ENCODE data around the gene FNDC5. TPM values are rescaled to one million over a fixed set of nuclear protein-coding genes. Genes with fewer than 3 reads are reported as not detected.
A peak's percentile ranks its signal among the peaks of the same experiment; 100 is the strongest.

FNDC5 gene
- total RNA-seq, 3 donors from 2014 or later: 0.38 to 0.51 (median 0.41) TPM

DNA sequence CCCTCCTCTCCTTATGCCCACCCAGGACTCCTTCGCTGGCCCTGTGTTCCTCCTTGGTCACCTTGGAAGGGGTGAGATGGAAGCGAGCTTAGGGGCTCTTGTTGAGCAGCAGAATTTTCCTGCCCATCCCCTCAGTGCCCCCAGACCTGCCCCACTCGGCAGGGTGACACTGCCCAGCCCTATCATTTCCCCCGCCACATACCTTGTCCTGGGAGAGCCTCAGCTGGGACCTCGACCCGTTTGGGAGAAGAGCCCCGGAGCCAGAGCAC lies 1.4 kb upstream of the FNDC5 start:
- no peak for ATAC-seq
- H3K4me3 ChIP-seq: no peak overlapping the region
- DNase-seq: no peak
- TF ChIP-seq, protein P1, sequence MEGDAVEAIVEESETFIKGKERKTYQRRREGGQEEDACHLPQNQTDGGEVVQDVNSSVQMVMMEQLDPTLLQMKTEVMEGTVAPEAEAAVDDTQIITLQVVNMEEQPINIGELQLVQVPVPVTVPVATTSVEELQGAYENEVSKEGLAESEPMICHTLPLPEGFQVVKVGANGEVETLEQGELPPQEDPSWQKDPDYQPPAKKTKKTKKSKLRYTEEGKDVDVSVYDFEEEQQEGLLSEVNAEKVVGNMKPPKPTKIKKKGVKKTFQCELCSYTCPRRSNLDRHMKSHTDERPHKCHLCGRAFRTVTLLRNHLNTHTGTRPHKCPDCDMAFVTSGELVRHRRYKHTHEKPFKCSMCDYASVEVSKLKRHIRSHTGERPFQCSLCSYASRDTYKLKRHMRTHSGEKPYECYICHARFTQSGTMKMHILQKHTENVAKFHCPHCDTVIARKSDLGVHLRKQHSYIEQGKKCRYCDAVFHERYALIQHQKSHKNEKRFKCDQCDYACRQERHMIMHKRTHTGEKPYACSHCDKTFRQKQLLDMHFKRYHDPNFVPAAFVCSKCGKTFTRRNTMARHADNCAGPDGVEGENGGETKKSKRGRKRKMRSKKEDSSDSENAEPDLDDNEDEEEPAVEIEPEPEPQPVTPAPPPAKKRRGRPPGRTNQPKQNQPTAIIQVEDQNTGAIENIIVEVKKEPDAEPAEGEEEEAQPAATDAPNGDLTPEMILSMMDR (IDR thresholded peaks at IDR 0.05): no peak
- no peaks in the 10 kb centered on the region for H3K36me3 ChIP-seq (ENCODE audit: low read depth)
- H3K4me1 ChIP-seq (ENCODE audit: low read depth): peaks cover 2% of the 10 kb centered on the region
- intact Hi-C loops (cut with DNase I, micrococcal nuclease): no loop called here
- no peaks in the 10 kb centered on the region for H3K9me3 ChIP-seq

DNA sequence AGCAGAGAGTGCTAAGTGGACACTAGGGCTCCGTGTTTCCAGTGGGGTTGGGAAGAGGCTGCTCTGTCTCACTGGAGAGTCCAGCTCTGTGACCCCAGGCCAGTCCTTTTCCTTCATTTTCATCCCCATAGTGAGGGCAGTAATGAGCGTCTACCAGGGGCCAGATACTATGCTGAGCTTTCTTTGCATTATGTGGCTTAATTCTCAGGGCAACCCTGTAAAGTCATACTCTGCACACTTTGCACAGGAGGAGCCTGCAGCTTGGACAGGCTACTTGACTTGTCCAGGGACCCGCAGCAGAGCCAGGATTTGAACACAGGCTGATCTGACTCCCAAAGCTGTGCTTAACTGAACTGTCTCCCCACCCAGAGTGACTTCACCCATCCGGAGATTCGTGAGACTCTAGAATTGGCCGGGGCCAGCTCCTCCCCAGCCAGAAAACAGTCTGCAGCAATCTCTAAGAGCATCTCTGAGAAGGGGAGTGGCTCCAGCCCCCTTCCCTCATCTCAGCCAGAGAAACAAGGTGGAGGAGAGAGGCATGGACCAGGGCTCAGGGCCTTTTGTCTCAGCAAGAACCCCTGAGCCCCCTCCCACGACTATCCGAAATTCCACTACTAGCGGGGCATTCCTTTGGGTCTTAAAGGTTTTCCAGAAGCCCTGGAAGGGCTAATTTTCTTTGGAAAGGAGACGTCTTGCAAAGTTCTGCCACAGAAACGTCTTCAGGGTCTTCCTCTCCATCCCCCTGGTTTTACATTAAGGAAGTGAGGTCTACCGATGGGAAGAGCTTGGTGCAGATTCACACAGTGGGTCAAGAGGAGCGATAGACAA lies 866 bp upstream of the FNDC5 start:
- no peaks in the 10 kb centered on the region for H3K36me3 ChIP-seq (ENCODE audit: low read depth)
- DNase-seq (no peak), ATAC-seq (peak; percentile 3)
- peaks cover 2% of the 10 kb centered on the region for H3K4me1 ChIP-seq (ENCODE audit: low read depth)
- H3K4me3 ChIP-seq: no peak overlapping the region
- TF ChIP-seq, protein P1 (IDR thresholded peaks at IDR 0.05): no peak
- no peaks in the 10 kb centered on the region for H3K9me3 ChIP-seq
- intact Hi-C loops (cut with DNase I, micrococcal nuclease): no loop called here

DNA sequence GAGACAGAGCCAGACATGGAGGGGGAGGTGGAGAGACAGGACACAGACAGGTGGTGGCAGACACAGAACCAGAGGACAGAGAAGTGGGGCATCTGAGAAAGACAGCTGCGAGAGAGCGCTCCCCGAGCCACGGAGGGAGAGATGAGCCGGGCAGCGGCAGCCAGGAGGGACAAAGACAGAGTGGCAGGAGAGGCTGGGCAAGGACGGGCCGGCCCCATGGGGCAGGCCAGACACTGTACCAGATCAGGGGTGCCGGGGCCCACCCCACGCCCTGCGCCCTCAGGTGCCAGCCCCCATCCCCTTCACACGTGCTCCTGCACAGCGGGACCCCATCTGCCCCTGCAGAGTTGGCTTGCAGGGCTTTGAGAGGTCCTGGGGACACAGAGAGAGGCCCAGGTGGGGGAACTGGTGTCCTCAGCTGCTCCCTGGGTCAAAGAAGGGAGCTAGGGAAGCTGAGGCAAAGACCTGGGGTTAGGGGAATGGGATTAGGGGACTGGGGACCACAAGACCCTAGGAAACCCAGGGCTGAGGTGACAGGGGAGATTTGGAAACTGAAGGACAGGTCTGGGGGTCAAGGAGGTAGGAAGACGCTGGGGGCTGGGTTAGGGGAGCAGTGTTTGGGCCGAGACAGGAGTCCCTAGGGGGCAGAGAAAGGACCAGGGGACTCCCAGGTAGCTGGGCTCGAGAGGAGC lies 643 bp downstream of the FNDC5 start:
- peaks cover 2% of the 10 kb centered on the region for H3K4me1 ChIP-seq (ENCODE audit: low read depth)
- DNase-seq (no peak), ATAC-seq (no peak)
- H3K9me3 ChIP-seq: no peaks in the 10 kb centered on the region
- H3K4me3 ChIP-seq: no peak overlapping the region
- intact Hi-C loops (cut with DNase I, micrococcal nuclease): no loop called here
- H3K36me3 ChIP-seq (ENCODE audit: low read depth): no peaks in the 10 kb centered on the region
- TF ChIP-seq, protein P1 (IDR thresholded peaks at IDR 0.05): no peak

DNA sequence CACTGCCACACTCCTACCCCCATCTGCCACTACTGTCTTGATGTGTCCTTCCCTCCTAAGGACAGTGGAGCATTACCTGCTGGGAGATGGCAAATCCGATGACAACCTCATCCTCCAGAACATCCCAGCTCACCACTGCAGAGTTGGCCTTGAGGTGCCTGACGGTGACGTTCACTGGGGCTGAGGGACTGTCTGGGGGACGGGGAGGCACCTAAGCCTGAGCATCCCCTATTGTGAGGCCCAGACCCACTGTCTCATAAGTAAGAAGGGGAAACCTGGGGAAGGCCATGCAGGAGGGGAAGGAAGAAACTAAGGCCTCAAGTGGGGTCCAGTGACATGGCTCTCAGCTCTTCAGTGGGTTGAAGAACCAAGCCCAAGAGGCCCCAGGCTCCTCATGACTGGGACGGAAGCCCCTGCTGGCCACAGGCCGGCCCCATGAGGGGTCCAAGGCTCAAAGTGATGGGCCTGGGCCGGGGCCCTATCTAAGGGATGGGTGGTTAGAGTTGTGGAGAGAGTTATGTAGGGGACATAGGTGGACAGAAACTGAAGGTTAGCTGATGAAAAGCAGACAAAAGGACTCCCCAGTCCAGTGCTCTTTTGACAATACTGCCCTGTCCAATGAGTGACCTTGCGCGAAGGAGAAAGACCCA lies 1.8 kb downstream of the FNDC5 start:
- DNase-seq: no peak
- Histone ChIP-seq H3K4me1 (ENCODE audit: low read depth) (peaks cover 2% of the 10 kb centered on the region), H3K36me3 (ENCODE audit: low read depth) (no peaks in the 10 kb centered on the region), H3K4me3 (no peak overlapping the region), H3K9me3 (no peaks in the 10 kb centered on the region)
- TF ChIP-seq, protein P1 (IDR thresholded peaks at IDR 0.05): no peak
- ATAC-seq: no peak
- intact Hi-C loops (cut with DNase I, micrococcal nuclease): no loop called here

DNA sequence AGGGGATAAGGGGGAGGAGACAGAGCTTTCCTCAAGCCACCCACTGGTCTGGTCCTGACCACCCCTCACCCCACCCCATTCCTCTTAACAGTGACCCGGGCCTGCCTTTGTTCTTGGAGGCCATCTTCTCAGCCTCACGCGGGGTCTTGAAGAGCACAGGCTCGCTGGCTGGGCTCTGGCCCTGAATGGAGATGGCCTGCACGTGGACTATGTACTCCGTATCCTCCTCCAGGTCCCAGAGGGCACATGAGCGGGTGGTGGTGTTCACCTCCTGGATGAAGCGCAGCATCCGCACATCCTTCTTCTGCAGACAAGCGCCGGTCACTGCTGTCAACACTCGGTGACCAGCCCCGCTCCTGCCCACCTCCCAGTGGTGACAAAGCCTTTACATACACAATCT lies 2.6 kb downstream of the FNDC5 start:
- Histone ChIP-seq H3K36me3 (ENCODE audit: low read depth) (no peaks in the 10 kb centered on the region), H3K9me3 (no peaks in the 10 kb centered on the region), H3K4me3 (no peak overlapping the region), H3K4me1 (ENCODE audit: low read depth) (peaks cover 2% of the 10 kb centered on the region)
- TF ChIP-seq, protein P1 (IDR thresholded peaks at IDR 0.05): no peak
- no peak for ATAC-seq
- no peak for DNase-seq
- intact Hi-C loops (cut with DNase I, micrococcal nuclease): no loop called here

Measured in mucosa of descending colon (tissue), 3 donors.